ENCODE measurements around the gene TBC1D2B. TPM values are rescaled to one million over a fixed set of nuclear protein-coding genes. Genes with fewer than 3 reads are reported as not detected.

TBC1D2B gene
- total and polyA plus RNA-seq, 2 of the 4 experiments (the other 2 are of a cell fraction), result 17.7 to 28.3 TPM

DNA sequence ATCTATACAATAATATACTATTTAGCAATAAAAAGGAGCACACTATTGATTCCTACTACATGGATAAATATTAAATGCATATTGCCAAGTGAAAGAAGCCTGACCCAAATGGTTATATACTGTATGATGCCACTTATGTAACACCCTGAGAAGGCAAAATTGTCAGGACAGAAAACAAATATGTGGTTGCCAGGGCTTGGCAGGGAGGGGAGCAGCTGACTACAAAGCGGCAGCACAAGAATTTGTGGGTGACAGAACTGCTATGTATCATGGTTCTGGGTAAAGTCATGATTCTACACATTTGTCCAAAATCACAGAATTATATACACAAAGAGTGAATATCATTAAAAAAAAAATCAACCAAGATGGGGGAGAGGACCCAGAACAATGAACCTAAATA lies 22.5 kb downstream of the TBC1D2B start:
- Histone ChIP-seq H4K20me1 (ENCODE audit: insufficient read depth, low read length) (peaks cover 52% of the 10 kb centered on the region), H3K9me3 (ENCODE audit: control insufficient read depth, insufficient read depth, low read length) (no peaks in the 10 kb centered on the region), H3K27ac (ENCODE audit: insufficient read depth, low read length) (no peak overlapping the region), H3K79me1 (ENCODE audit: low read depth in 1 of 2, low read length in 2 of 2) (peaks cover 37 to 93% of the 10 kb centered on the region in 2 experiments), H3K18ac (ENCODE audit: low read depth, low read length) (no peak overlapping the region), H4K8ac (ENCODE audit: low read depth in 2 of 2, low read length in 2 of 2) (no peak overlapping the region), H2BK5ac (ENCODE audit: low read depth, low read length, poor library complexity, severe bottlenecking) (no peak overlapping the region), H3K27me3 (ENCODE audit: control insufficient read depth, insufficient read depth, low read length) (no peaks in the 10 kb centered on the region), H3K36me3 (ENCODE audit: control insufficient read depth, insufficient read depth, low read length) (peaks cover 11% of the 10 kb centered on the region), H3K4me2 (ENCODE audit: low read depth, low read length) (no peak overlapping the region), H4K91ac (ENCODE audit: insufficient read depth, low read depth, low read length) (no peak overlapping the region), H3K14ac (replicated peaks; ENCODE audit: low read depth, low read length) (no peak overlapping the region), H3K56ac (ENCODE audit: extremely low read depth, insufficient read depth, low read length) (no peak overlapping the region), H3K4ac (ENCODE audit: low read depth, low read length) (no peak overlapping the region), H3K9me1 (ENCODE audit: insufficient read depth, low read length) (peaks cover 43% of the 10 kb centered on the region), H3K9ac (ENCODE audit: low read depth, low read length) (no peak overlapping the region), H2BK20ac (ENCODE audit: low read depth, low read length) (no peak overlapping the region), H3K23ac (ENCODE audit: low read depth, low read length) (no peak overlapping the region), H3K4me3 (ENCODE audit: insufficient read depth, low read depth, low read length) (no peak overlapping the region), H2AFZ (replicated peaks; ENCODE audit: low read length, poor library complexity) (no peak overlapping the region), H2BK15ac (ENCODE audit: low read depth, low read length) (no peak overlapping the region), H4K5ac (ENCODE audit: low read depth, low read length) (no peak overlapping the region), H2AK9ac (replicated peaks; ENCODE audit: low read depth, low read length, poor library complexity) (no peak overlapping the region), H2AK5ac (ENCODE audit: low read depth, low read length) (no peak overlapping the region), H2BK120ac (ENCODE audit: low read depth, low read length) (no peak overlapping the region), H3K4me1 (ENCODE audit: control insufficient read depth, insufficient read depth, low read length) (peaks cover 35% of the 10 kb centered on the region)
- ChIA-PET CTCF (no interaction called here), POLR2A (ENCODE audit: unreplicated experiment) (no interaction called here)
- no peak for TF ChIP-seq RCOR1 (IDR thresholded peaks at IDR 0.05; ENCODE audit: insufficient replicate concordance, low read length)
- TF ChIP-seq, protein P1, sequence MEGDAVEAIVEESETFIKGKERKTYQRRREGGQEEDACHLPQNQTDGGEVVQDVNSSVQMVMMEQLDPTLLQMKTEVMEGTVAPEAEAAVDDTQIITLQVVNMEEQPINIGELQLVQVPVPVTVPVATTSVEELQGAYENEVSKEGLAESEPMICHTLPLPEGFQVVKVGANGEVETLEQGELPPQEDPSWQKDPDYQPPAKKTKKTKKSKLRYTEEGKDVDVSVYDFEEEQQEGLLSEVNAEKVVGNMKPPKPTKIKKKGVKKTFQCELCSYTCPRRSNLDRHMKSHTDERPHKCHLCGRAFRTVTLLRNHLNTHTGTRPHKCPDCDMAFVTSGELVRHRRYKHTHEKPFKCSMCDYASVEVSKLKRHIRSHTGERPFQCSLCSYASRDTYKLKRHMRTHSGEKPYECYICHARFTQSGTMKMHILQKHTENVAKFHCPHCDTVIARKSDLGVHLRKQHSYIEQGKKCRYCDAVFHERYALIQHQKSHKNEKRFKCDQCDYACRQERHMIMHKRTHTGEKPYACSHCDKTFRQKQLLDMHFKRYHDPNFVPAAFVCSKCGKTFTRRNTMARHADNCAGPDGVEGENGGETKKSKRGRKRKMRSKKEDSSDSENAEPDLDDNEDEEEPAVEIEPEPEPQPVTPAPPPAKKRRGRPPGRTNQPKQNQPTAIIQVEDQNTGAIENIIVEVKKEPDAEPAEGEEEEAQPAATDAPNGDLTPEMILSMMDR (conservative IDR thresholded peaks at IDR 0.05; ENCODE audit: low read depth, low read length), result no peak
- TF ChIP-seq MXI1 (IDR thresholded peaks at IDR 0.05; ENCODE audit: borderline replicate concordance, low read depth, low read length), result no peak
- TF ChIP-seq FOS (IDR thresholded peaks at IDR 0.05; ENCODE audit: low read depth, low read length), result no peak
- TF ChIP-seq POLR2A (IDR thresholded peaks at IDR 0.05; ENCODE audit: low read depth, low read length), result no peak
- no peak for TF ChIP-seq RAD21 (IDR thresholded peaks at IDR 0.05; ENCODE audit: low read length)
- TF ChIP-seq BHLHE40 (IDR thresholded peaks at IDR 0.05; ENCODE audit: low read depth, low read length), result no peak
- TF ChIP-seq RFX5 (IDR thresholded peaks at IDR 0.05; ENCODE audit: low read depth, low read length), result no peak
- no peak for TF ChIP-seq NFE2L2 (IDR thresholded peaks at IDR 0.05; ENCODE audit: low read depth, low read length)
- no peak for TF ChIP-seq MAZ (IDR thresholded peaks at IDR 0.05; ENCODE audit: borderline replicate concordance, low read depth, low read length)
- TF ChIP-seq MAFK (IDR thresholded peaks at IDR 0.05; ENCODE audit: low read depth, low read length), result no peak
- TF ChIP-seq, protein P2, sequence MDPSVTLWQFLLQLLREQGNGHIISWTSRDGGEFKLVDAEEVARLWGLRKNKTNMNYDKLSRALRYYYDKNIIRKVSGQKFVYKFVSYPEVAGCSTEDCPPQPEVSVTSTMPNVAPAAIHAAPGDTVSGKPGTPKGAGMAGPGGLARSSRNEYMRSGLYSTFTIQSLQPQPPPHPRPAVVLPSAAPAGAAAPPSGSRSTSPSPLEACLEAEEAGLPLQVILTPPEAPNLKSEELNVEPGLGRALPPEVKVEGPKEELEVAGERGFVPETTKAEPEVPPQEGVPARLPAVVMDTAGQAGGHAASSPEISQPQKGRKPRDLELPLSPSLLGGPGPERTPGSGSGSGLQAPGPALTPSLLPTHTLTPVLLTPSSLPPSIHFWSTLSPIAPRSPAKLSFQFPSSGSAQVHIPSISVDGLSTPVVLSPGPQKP (IDR thresholded peaks at IDR 0.05; ENCODE audit: borderline replicate concordance, low read depth, low read length), result no peak
- no peak for TF ChIP-seq SMC3 (IDR thresholded peaks at IDR 0.05; ENCODE audit: low read depth, low read length)
- TF ChIP-seq CHD1 (IDR thresholded peaks at IDR 0.05; ENCODE audit: low read depth, low read length), result no peak
- no peak for TF ChIP-seq USF2 (IDR thresholded peaks at IDR 0.05; ENCODE audit: low read depth, low read length)
- no peak for TF ChIP-seq CEBPB (IDR thresholded peaks at IDR 0.05; ENCODE audit: low read depth, low read length)
- no TSS peak for BruUV-seq (replicated peaks)
- dilution Hi-C loops (cut with HindIII; ENCODE audit: low sequenced_read_pairs, unreplicated experiment), result no loop called here
- intact Hi-C loops (cut with micrococcal nuclease), result no loop called here
- no CpG with 5 or more reads among the region's 1 CpG for WGBS, 2 experiments (ENCODE audit: extremely low coverage in 2 of 2, insufficient read length in 1 of 2)
- in situ Hi-C loops (cut with MboI; ENCODE audit: low sequenced_read_pairs), result no loop called here
- no peak for DNase-seq
- no peak for ATAC-seq (ENCODE audit: low read depth)

All from IMR-90 (cell line).